CD4-positive, alpha-beta T cell treated with Interleukin-4 for 1 hour (primary cell): Measurements from ENCODE around the gene RBM25.
A peak's percentile ranks its signal among the peaks of the same experiment; 100 is the strongest.

Source experiments
- DNase-seq, 2 donors: peaks; one replicate each; pipeline ENCODE4 v3.0.0-alpha.2; 2020 to 2022

The RBM25 gene

DNA sequence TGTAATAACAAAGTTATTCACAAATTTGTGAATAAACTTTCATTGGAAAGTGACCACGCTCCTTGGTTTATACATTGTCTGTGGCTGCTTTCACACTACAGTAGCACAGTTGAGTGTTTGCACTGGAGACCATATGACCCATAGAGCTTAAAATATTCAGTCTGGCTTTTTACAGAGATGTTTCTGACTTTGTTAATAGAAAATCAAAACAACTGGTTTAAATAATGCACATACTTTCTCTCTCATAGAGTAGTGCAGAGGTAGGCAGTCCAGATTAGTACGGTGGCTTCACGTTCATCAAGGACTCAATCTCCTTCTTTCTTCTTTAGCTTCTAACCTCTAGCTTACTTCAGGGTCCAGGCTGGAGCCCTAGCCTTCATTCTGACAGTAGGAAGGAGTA lies 114.2 kb downstream of the RBM25 start:
- DNase-seq: no peak

DNA sequence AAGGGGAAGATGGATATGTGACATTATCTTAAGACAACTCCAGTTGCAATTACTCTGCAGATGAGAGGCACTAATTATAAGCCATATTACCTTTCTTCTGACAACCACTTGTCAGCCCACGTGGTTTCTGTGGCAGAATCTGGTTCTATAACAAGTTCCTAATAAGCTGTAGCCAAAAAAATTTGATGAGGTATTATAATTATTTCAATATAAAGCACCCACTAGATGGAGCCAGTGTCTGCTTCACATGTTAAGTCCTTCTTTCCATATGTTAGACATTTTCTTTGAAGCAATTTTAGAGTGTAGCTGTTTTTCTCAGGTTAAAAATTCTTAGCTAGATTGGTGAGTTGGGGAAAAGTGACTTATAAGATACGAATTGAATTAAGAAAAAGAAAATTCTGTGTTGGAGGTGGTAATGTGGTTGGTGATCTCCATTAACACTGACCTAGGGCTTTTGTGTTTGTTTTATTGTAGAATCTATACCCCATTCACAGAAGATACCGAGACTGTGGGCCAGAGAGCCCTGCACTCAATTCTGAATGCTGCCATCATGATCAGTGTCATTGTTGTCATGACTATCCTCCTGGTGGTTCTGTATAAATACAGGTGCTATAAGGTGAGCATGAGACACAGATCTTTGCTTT lies 114.9 kb downstream of the RBM25 start:
- DNase-seq: peak in 1 of 2 donors; percentile 46
